Activated T-cell treated with anti-CD3 and anti-CD28 coated beads, Interleukin-2, amount 50 U/mL, for 24 hours (primary cell): ENCODE results near the gene TEKT5.
"Not testable (repeated sequence)": the region's sequence is repeated elsewhere in the genome, so short reads cannot be mapped to it uniquely, and the experiment has no call there.

ENCODE experiments used
- DNase-seq: peaks from one replicate; pipeline ENCODE4 v3.0.0-alpha.2; 2020
- H3K27ac Mint-ChIP-seq: 2 replicates; pipeline ENCODE4 v1.8.0; 2020; ENCODE audit warnings: mild to moderate bottlenecking, mixed read lengths
- H3K27me3 Mint-ChIP-seq: 2 replicates; pipeline ENCODE4 v1.8.0; 2020; ENCODE audit warnings: mixed read lengths
- H3K36me3 Mint-ChIP-seq: 2 replicates; pipeline ENCODE4 v1.8.0; 2020; ENCODE audit warnings: low read depth, mixed read lengths
- H3K4me1 Mint-ChIP-seq: 2 replicates; pipeline ENCODE4 v1.8.0; 2020; ENCODE audit warnings: low read depth, mixed read lengths
- H3K4me3 Mint-ChIP-seq: 2 replicates; pipeline ENCODE4 v1.8.0; 2020; ENCODE audit warnings: mild to moderate bottlenecking, moderate library complexity, mixed read lengths
- H3K9me3 Mint-ChIP-seq: 2 replicates; pipeline ENCODE4 v1.8.0; 2020; ENCODE audit warnings: mixed read lengths

TEKT5 gene

GRCh38 chr16:10621216-10621949, 73.3 kb downstream of the TEKT5 start:
- not testable (repeated sequence) for H3K9me3 Mint-ChIP-seq, H3K4me3 Mint-ChIP-seq, H3K36me3 Mint-ChIP-seq, H3K4me1 Mint-ChIP-seq, DNase-seq, H3K27ac Mint-ChIP-seq
- H3K27me3 Mint-ChIP-seq: peaks cover 31% of the 10 kb centered on the region

GRCh38 chr16:10620120-10620519, 74.6 kb downstream of the TEKT5 start:
- Mint-ChIP-seq H3K36me3 (no peaks in the 10 kb centered on the region), H3K27ac (no peak overlapping the region), H3K9me3 (no peaks in the 10 kb centered on the region), H3K4me3 (no peak overlapping the region), H3K27me3 (peaks cover 39% of the 10 kb centered on the region), H3K4me1 (peaks cover 2% of the 10 kb centered on the region)
- DNase-seq: no peak

- DNase-seq: no peak
- Mint-ChIP-seq H3K27me3 (peaks cover 39% of the 10 kb centered on the region), H3K4me3 (no peak overlapping the region), H3K9me3 (no peaks in the 10 kb centered on the region), H3K36me3 (no peaks in the 10 kb centered on the region), H3K27ac (no peak overlapping the region), H3K4me1 (peaks cover 2% of the 10 kb centered on the region)
These were observed 75.4 kb downstream of the TEKT5 start for GRCh38 chr16:10619271-10619849.

GRCh38 chr16:10618710-10619209, 76.0 kb downstream of the TEKT5 start:
- Mint-ChIP-seq H3K9me3 (no peaks in the 10 kb centered on the region), H3K4me3 (no peak overlapping the region), H3K27ac (no peak overlapping the region), H3K4me1 (no peaks in the 10 kb centered on the region), H3K36me3 (no peaks in the 10 kb centered on the region), H3K27me3 (peaks cover 39% of the 10 kb centered on the region)
- no peak for DNase-seq

- Mint-ChIP-seq H3K27ac (no peak overlapping the region), H3K27me3 (peaks cover 43% of the 10 kb centered on the region), H3K9me3 (no peaks in the 10 kb centered on the region), H3K4me1 (no peaks in the 10 kb centered on the region), H3K4me3 (no peak overlapping the region), H3K36me3 (no peaks in the 10 kb centered on the region)
- no peak for DNase-seq
These were observed 76.9 kb downstream of the TEKT5 start for GRCh38 chr16:10617662-10618420.

- H3K27me3 Mint-ChIP-seq: peaks cover 46% of the 10 kb centered on the region
- H3K4me3 Mint-ChIP-seq: no peak overlapping the region
- H3K27ac Mint-ChIP-seq: no peak overlapping the region
- H3K9me3 Mint-ChIP-seq: no peaks in the 10 kb centered on the region
- DNase-seq: no peak
- no peaks in the 10 kb centered on the region for H3K4me1 Mint-ChIP-seq
- no peaks in the 10 kb centered on the region for H3K36me3 Mint-ChIP-seq
These were observed 77.7 kb downstream of the TEKT5 start for GRCh38 chr16:10616756-10617640.

GRCh38 chr16:10616419-10616755, 78.3 kb downstream of the TEKT5 start:
- peaks cover 46% of the 10 kb centered on the region for H3K27me3 Mint-ChIP-seq

GRCh38 chr16:10614685-10615084, 80.0 kb downstream of the TEKT5 start:
- no peaks in the 10 kb centered on the region for H3K9me3 Mint-ChIP-seq
- DNase-seq: no peak
- H3K4me3 Mint-ChIP-seq: no peak overlapping the region
- no peak overlapping the region for H3K27ac Mint-ChIP-seq
- H3K27me3 Mint-ChIP-seq: peaks cover 40% of the 10 kb centered on the region
- H3K36me3 Mint-ChIP-seq: no peaks in the 10 kb centered on the region
- H3K4me1 Mint-ChIP-seq: no peaks in the 10 kb centered on the region

More at GRCh38 chr16:10616419-10616755, 78.3 kb downstream of the TEKT5 start:
- no peak overlapping the region for H3K4me3 Mint-ChIP-seq
- H3K9me3 Mint-ChIP-seq: no peaks in the 10 kb centered on the region
- DNase-seq: no peak
- H3K27ac Mint-ChIP-seq: no peak overlapping the region
- no peaks in the 10 kb centered on the region for H3K4me1 Mint-ChIP-seq
- no peaks in the 10 kb centered on the region for H3K36me3 Mint-ChIP-seq

GRCh38 chr16:10613785-10614485, 80.8 kb downstream of the TEKT5 start:
- Mint-ChIP-seq H3K4me1 (no peaks in the 10 kb centered on the region), H3K9me3 (no peaks in the 10 kb centered on the region), H3K27ac (no peak overlapping the region), H3K4me3 (no peak overlapping the region), H3K36me3 (no peaks in the 10 kb centered on the region), H3K27me3 (peaks cover 33% of the 10 kb centered on the region)
- DNase-seq: no peak

- no peaks in the 10 kb centered on the region for H3K4me1 Mint-ChIP-seq
- H3K27ac Mint-ChIP-seq: no peak overlapping the region
- H3K27me3 Mint-ChIP-seq: peaks cover 22% of the 10 kb centered on the region
These were observed 82.0 kb downstream of the TEKT5 start for GRCh38 chr16:10612649-10613179.

GRCh38 chr16:10611825-10612342, 82.8 kb downstream of the TEKT5 start:
- DNase-seq: no peak
- no peaks in the 10 kb centered on the region for H3K36me3 Mint-ChIP-seq
- H3K27me3 Mint-ChIP-seq: peaks cover 15% of the 10 kb centered on the region
- H3K9me3 Mint-ChIP-seq: no peaks in the 10 kb centered on the region
- H3K4me1 Mint-ChIP-seq: no peaks in the 10 kb centered on the region
- no peak overlapping the region for H3K4me3 Mint-ChIP-seq
- H3K27ac Mint-ChIP-seq: no peak overlapping the region

More at GRCh38 chr16:10612649-10613179, 82.0 kb downstream of the TEKT5 start:
- no peaks in the 10 kb centered on the region for H3K36me3 Mint-ChIP-seq
- DNase-seq: no peak
- H3K4me3 Mint-ChIP-seq: no peak overlapping the region
- no peaks in the 10 kb centered on the region for H3K9me3 Mint-ChIP-seq

GRCh38 chr16:10610499-10611184, 84.1 kb downstream of the TEKT5 start:
- no peak for DNase-seq
- Mint-ChIP-seq H3K27ac (no peak overlapping the region), H3K27me3 (peaks cover 9% of the 10 kb centered on the region), H3K9me3 (no peaks in the 10 kb centered on the region), H3K36me3 (no peaks in the 10 kb centered on the region), H3K4me1 (no peaks in the 10 kb centered on the region), H3K4me3 (no peak overlapping the region)

- H3K9me3 Mint-ChIP-seq: no peaks in the 10 kb centered on the region
These were observed 85.3 kb downstream of the TEKT5 start for GRCh38 chr16:10609402-10609774.

More at GRCh38 chr16:10609402-10609774, 85.3 kb downstream of the TEKT5 start:
- DNase-seq: no peak
- H3K36me3 Mint-ChIP-seq: no peaks in the 10 kb centered on the region
- no peak overlapping the region for H3K27ac Mint-ChIP-seq
- no peak overlapping the region for H3K4me3 Mint-ChIP-seq
- peaks cover 7% of the 10 kb centered on the region for H3K27me3 Mint-ChIP-seq
- H3K4me1 Mint-ChIP-seq: no peaks in the 10 kb centered on the region
